H1 (cell line): ENCODE results near the gene DTNB. TPM values are rescaled to one million over a fixed set of nuclear protein-coding genes. Genes with fewer than 3 reads are reported as not detected.

Source experiments
- CTCF ChIA-PET: fragments of 300-600 bp; sonication (Branson Sonifier 250); formaldehyde crosslinking; loops from one replicate; lab custom pipeline; 2021; ENCODE audit not compliant: partially characterized antibody; lab: Charles Lee
- POLR2A ChIA-PET: fragments of 300-600 bp; sonication (Branson Sonifier 250); formaldehyde crosslinking; loops from one replicate; lab custom pipeline; 2021; ENCODE audit warnings: inconsistent platforms; ENCODE audit not compliant: partially characterized antibody; lab: Charles Lee
- DNase-seq, 2 experiments: peaks; one replicate each; pipeline versions ENCODE4 v3.0.0 to v3.0.0-alpha.2; 2010 to 2022; ENCODE audit warnings: low spot score in 2 of 2, low read depth in 1 of 2, mixed read lengths in 1 of 2
- FAIRE-seq: peaks from 2 replicates; lab custom pipeline; 2011; peaks lifted over from hg19 to GRCh38; lab: Jason Lieb, UNC
- H2AFZ ChIP-seq: 2 replicates; pipeline ENCODE4 v1.8.1; 2012; ENCODE audit warnings: low read length, inconsistent platforms
- H2AK5ac ChIP-seq: 2 replicates; pipeline ENCODE4 v1.6.1; 2013; ENCODE audit warnings: low read depth, low read length
- H2BK120ac ChIP-seq: replicated peaks from 2 replicates; pipeline ENCODE3; 2013; ENCODE audit warnings: low read depth, low read length, inconsistent platforms
- H2BK12ac ChIP-seq: 2 replicates; pipeline ENCODE4 v1.6.1; 2013; ENCODE audit warnings: low read depth, low read length
- H2BK15ac ChIP-seq: 2 replicates; pipeline ENCODE4 v1.6.1; 2013; ENCODE audit warnings: low read length
- H2BK20ac ChIP-seq: 2 replicates; pipeline ENCODE4 v1.6.1; 2013; ENCODE audit warnings: low read length
- H2BK5ac ChIP-seq: 2 replicates; pipeline ENCODE4 v1.6.1; 2013; ENCODE audit warnings: low read depth, low read length
- H3K14ac ChIP-seq: 2 replicates; pipeline ENCODE4 v1.6.1; 2013; ENCODE audit warnings: inconsistent platforms; ENCODE audit not compliant: insufficient read length
- H3K18ac ChIP-seq: 2 replicates; pipeline ENCODE4 v1.6.1; 2013; ENCODE audit warnings: low read length; ENCODE audit errors: extremely low read depth
- H3K23ac ChIP-seq: 2 replicates; pipeline ENCODE4 v1.6.1; 2013; ENCODE audit warnings: inconsistent platforms; ENCODE audit not compliant: insufficient read length
- H3K23me2 ChIP-seq: 2 replicates; pipeline ENCODE4 v1.6.1; 2013; ENCODE audit warnings: low read depth, low read length
- H3K27ac ChIP-seq: 2 replicates; pipeline ENCODE4 v1.6.1; 2011; ENCODE audit warnings: low read depth, low read length, inconsistent platforms
- H3K27me3 ChIP-seq, 4 experiments: replicated peaks in 1 of 4; 1 replicate in 1 of 4; 2 replicates in 3 of 4; pipeline versions ENCODE4 v1.6.1 to v1.8.1; 2011 to 2013; ENCODE audit warnings: low read length in 3 of 4, mild to moderate bottlenecking in 3 of 4, inconsistent platforms in 2 of 4, mixed read lengths in 2 of 4, moderate library complexity in 1 of 4; ENCODE audit not compliant: control insufficient read depth in 3 of 4, insufficient read depth in 3 of 4; ENCODE audit errors: extremely low read depth in 1 of 4
- H3K36me3 ChIP-seq, 4 experiments: 2 replicates each; pipeline versions ENCODE4 v1.6.1 to v1.8.1; 2011 to 2013; ENCODE audit warnings: mild to moderate bottlenecking in 4 of 4, low read length in 3 of 4, moderate library complexity in 2 of 4, control low read depth in 1 of 4, inconsistent platforms in 1 of 4; ENCODE audit not compliant: insufficient read depth in 4 of 4, control insufficient read depth in 2 of 4
- H3K4ac ChIP-seq: replicated peaks from 2 replicates; pipeline ENCODE3; 2013; ENCODE audit warnings: low read length, low read depth, mixed read lengths, inconsistent platforms; ENCODE audit not compliant: insufficient read length
- H3K4me1 ChIP-seq, 4 experiments: replicated peaks in 1 of 4; 1 replicate in 1 of 4; 2 replicates in 3 of 4; pipeline versions ENCODE4 v1.6.1 to v1.8.1; 2011 to 2013; ENCODE audit warnings: low read length in 3 of 4, inconsistent platforms in 2 of 4, mixed read lengths in 1 of 4; ENCODE audit not compliant: insufficient read depth in 4 of 4, control insufficient read depth in 3 of 4
- H3K4me2 ChIP-seq, 2 experiments: 2 replicates each; pipeline versions ENCODE4 v1.6.1 to v1.8.1; 2011 to 2013; ENCODE audit warnings: low read depth in 2 of 2, low read length in 2 of 2, control low read depth in 1 of 2, inconsistent platforms in 1 of 2, mild to moderate bottlenecking in 1 of 2; ENCODE audit not compliant: insufficient read depth in 1 of 2
- H3K4me3 ChIP-seq, 4 experiments: fragments of 200-600, 300-600 bp in 1 of 4; sonication (generic), shearing (Covaris generic), sonication (Bioruptor Twin) in 1 of 4; 2 replicates each; pipeline versions ENCODE4 v1.5.1 to v1.8.1; 2011 to 2016; ENCODE audit warnings: low read length in 4 of 4, low read depth in 3 of 4, control low read depth in 2 of 4, inconsistent platforms in 2 of 4, mild to moderate bottlenecking in 2 of 4, mixed read lengths in 1 of 4, moderate library complexity in 1 of 4; ENCODE audit not compliant: insufficient read depth in 2 of 4; ENCODE audit errors: extremely low read depth in 1 of 4
- H3K56ac ChIP-seq: replicated peaks from 2 replicates; pipeline ENCODE3; 2013; ENCODE audit warnings: low read depth, mild to moderate bottlenecking, mixed read lengths, low read length, inconsistent platforms; ENCODE audit not compliant: insufficient read length
- H3K79me1 ChIP-seq: 2 replicates; pipeline ENCODE4 v1.6.1; 2013; ENCODE audit warnings: low read depth, low read length, control low read depth
- H3K79me2 ChIP-seq, 2 experiments: 2 replicates each; pipeline versions ENCODE4 v1.6.1 to v1.8.1; 2012 to 2013; ENCODE audit warnings: low read length in 2 of 2, mild to moderate bottlenecking in 2 of 2, inconsistent platforms in 1 of 2; ENCODE audit not compliant: insufficient read depth in 2 of 2, control insufficient read depth in 1 of 2
- H3K9ac ChIP-seq, 4 experiments: replicated peaks in 1 of 4; 1 replicate in 1 of 4; 2 replicates in 3 of 4; pipeline versions ENCODE4 v1.6.1 to v1.8.1; 2011 to 2013; ENCODE audit warnings: low read depth in 3 of 4, low read length in 3 of 4, control low read depth in 2 of 4, mild to moderate bottlenecking in 2 of 4, moderate library complexity in 2 of 4, inconsistent platforms in 1 of 4; ENCODE audit errors: extremely low read depth in 1 of 4
- H3K9me3 ChIP-seq, 2 experiments: 2 replicates each; pipeline versions ENCODE4 v1.6.1 to v1.8.1; 2012 to 2013; ENCODE audit warnings: mild to moderate bottlenecking in 2 of 2, moderate library complexity in 2 of 2, control low read depth in 1 of 2, inconsistent platforms in 1 of 2, low read depth in 1 of 2, low read length in 1 of 2, mixed read lengths in 1 of 2; ENCODE audit not compliant: insufficient read depth in 2 of 2
- H4K20me1 ChIP-seq, 2 experiments: replicated peaks in 1 of 2; 2 replicates each; pipeline versions ENCODE3 to v1.8.1; 2011 to 2013; ENCODE audit warnings: inconsistent platforms in 2 of 2, low read length in 2 of 2, mild to moderate bottlenecking in 1 of 2; ENCODE audit not compliant: insufficient read depth in 2 of 2, control insufficient read depth in 1 of 2
- H4K5ac ChIP-seq: 2 replicates; pipeline ENCODE4 v1.6.1; 2013; ENCODE audit warnings: low read length, low read depth, mixed read lengths, inconsistent platforms; ENCODE audit not compliant: insufficient read length
- H4K8ac ChIP-seq: 2 replicates; pipeline ENCODE4 v1.8.0; 2013; ENCODE audit warnings: mild to moderate bottlenecking, moderate library complexity, low read length, inconsistent platforms; ENCODE audit not compliant: insufficient read depth; ENCODE audit errors: extremely low read depth
- H4K91ac ChIP-seq: replicated peaks from 2 replicates; pipeline ENCODE3; 2013; ENCODE audit warnings: low read length, mixed read lengths, inconsistent platforms; ENCODE audit not compliant: insufficient read length
- NANOG ChIP-seq: IDR thresholded peaks from 2 replicates; pipeline ENCODE4 v1.6.1; 2011; ENCODE audit warnings: low read length, low read depth, mild to moderate bottlenecking, inconsistent platforms; ENCODE audit not compliant: insufficient read depth, poor library complexity, severe bottlenecking
- WGBS, 2 experiments: shearing (Covaris generic) in 1 of 2; methylation state at CpG; one replicate each; pipeline versions ENCODE4 v1.1.6 to v1.1.7; 2013 to 2015; ENCODE audit warnings: low lambda C conversion rate in 2 of 2, mixed read lengths in 2 of 2, inconsistent platforms in 1 of 2, low coverage in 1 of 2, missing lambda C conversion rate in 1 of 2; ENCODE audit not compliant: insufficient replicate concordance in 2 of 2, insufficient coverage in 1 of 2, insufficient read length in 1 of 2; ENCODE audit errors: extremely low coverage in 1 of 2, missing lambda C conversion rate in 1 of 2; 5-methylcytosine and 5-hydroxymethylcytosine counted together
- polyA plus RNA-seq, 7 experiments: library from polyadenylated mRNA; depleted of rRNA in 3 of 7; stranded (reverse) in 5 of 7; unstranded in 2 of 7; fragments of >200 nt in 5 of 7; fragments of 200-250 nt in 2 of 7; gene quantifications; 1 replicate in 5 of 7; 2 replicates in 1 of 7; 4 replicates in 1 of 7; pipeline versions ENCODE4 v1.2.1 to v1.2.3, GENCODE V29; 2011 to 2013; ENCODE audit warnings: missing spikeins in 2 of 7, mixed read lengths in 2 of 7
- total RNA-seq: library from RNA; stranded (reverse); fragmentation: NEBNext Ultra II Directional; extraction: Animal tissue kit (Norgen Biotek cat#: 25700); gene quantifications from 2 replicates; pipeline ENCODE4 v1.2.1, GENCODE V29; 2021

Gene DTNB
- total and polyA plus RNA-seq, 2 of the 8 experiments (the other 6 are each of a cell fraction or from before 2014, with no cell fraction given): 39.6 to 49.5 TPM

- peaks cover 12 to 28% (median 17%) of the 10 kb centered on the region in 4 experiments for H3K4me1 ChIP-seq
- H3K4me2 ChIP-seq: no peak overlapping the region
- H2BK15ac ChIP-seq: 0 out of 2 replicates have a peak overlapping the region, but pooled peaks have one; percentile 6
- no peaks in the 10 kb centered on the region for H3K27me3 ChIP-seq
- H4K8ac ChIP-seq: no peak overlapping the region
- ChIA-PET CTCF (interaction anchor here (0.8 to 11.4 kb wide), 3 partner anchors 9 to 31 kb away, joined by 3 to 178 read pairs (median 6); no protein-coding TSS in a partner anchor), POLR2A (interaction anchor here (1.3 kb wide), 1 partner anchor 9 kb away, joined by 5 read pairs; no protein-coding TSS in a partner anchor)
- no peaks in the 10 kb centered on the region for H3K79me2 ChIP-seq
- H2BK20ac ChIP-seq: no peak overlapping the region
- no peak overlapping the region for H2BK5ac ChIP-seq
- DNase-seq (no peak), FAIRE-seq (no peak)
- no peak overlapping the region for H2BK12ac ChIP-seq
- H3K27ac ChIP-seq: no peak overlapping the region
- no peak overlapping the region for H3K56ac ChIP-seq
- H4K20me1 ChIP-seq: no peaks in the 10 kb centered on the region
- no peak overlapping the region for H3K9ac ChIP-seq
- H3K4ac ChIP-seq: no peak overlapping the region
- WGBS, 2 experiments: 82% methylated on average over 4 of the region's 4 CpGs; no CpG with 5 or more reads in 1 of the 2 experiments
- H3K9me3 ChIP-seq: peaks cover 0 to 6% of the 10 kb centered on the region in 2 experiments; a peak in 2 of 4 replicates
- no peak overlapping the region for H3K23ac ChIP-seq
- H3K36me3 ChIP-seq: no peaks in the 10 kb centered on the region
- H4K5ac ChIP-seq: no peak overlapping the region
- no peak overlapping the region for H2AFZ ChIP-seq
- H3K79me1 ChIP-seq: peaks cover 3% of the 10 kb centered on the region
- H2AK5ac ChIP-seq: no peak overlapping the region
- TF ChIP-seq NANOG: no peak
- no peak overlapping the region for H2BK120ac ChIP-seq
- no peak overlapping the region for H3K18ac ChIP-seq
- H3K4me3 ChIP-seq: no peak overlapping the region
- no peak overlapping the region for H4K91ac ChIP-seq
- H3K14ac ChIP-seq: no peak overlapping the region
- no peaks in the 10 kb centered on the region; the same call in 1 of the 2 replicates for H3K23me2 ChIP-seq
These were observed 342.4 kb downstream of the DTNB start for GRCh38 chr2:25330937-25331336.
